DMS153 treated with DMSO at 0.1 percent for 48 hours (cell line): ENCODE measurements around the gene KRT36.

Experiments
- DNase-seq: peaks from one replicate; lab custom pipeline; 2025; ENCODE audit not compliant: unreplicated experiment; lab: John Stamatoyannopoulos, UW

Gene KRT36

GRCh38 chr17:41480136-41480535, 9.6 kb downstream of the KRT36 start:
- no peak for DNase-seq

GRCh38 chr17:41478237-41478636, 11.5 kb downstream of the KRT36 start:
- DNase-seq: no peak

- DNase-seq: no peak
Observed at GRCh38 chr17:41476866-41477815, 12.6 kb downstream of the KRT36 start.

GRCh38 chr17:41475421-41475820, 14.3 kb downstream of the KRT36 start:
- no peak for DNase-seq

GRCh38 chr17:41474863-41475262, 14.8 kb downstream of the KRT36 start:
- no peak for DNase-seq

GRCh38 chr17:41468346-41468745, 21.4 kb downstream of the KRT36 start:
- no peak for DNase-seq

GRCh38 chr17:41467561-41467960, 22.1 kb downstream of the KRT36 start:
- DNase-seq: no peak

GRCh38 chr17:41466988-41467387, 22.7 kb downstream of the KRT36 start, which contains the start of gene KRT32:
TSS of gene KRT32 (minus strand) at chr17:41467386. CDS start at chr17:41467325, 61 bp downstream.
- no peak for DNase-seq

GRCh38 chr17:41464682-41465081, 25.0 kb downstream of the KRT36 start:
- DNase-seq: no peak

- no peak for DNase-seq
Observed at GRCh38 chr17:41464173-41464572, 25.5 kb downstream of the KRT36 start.

- DNase-seq: no peak
Observed at GRCh38 chr17:41463746-41464145, 26.0 kb downstream of the KRT36 start.

GRCh38 chr17:41462705-41463104, 27.0 kb downstream of the KRT36 start:
- DNase-seq: no peak

GRCh38 chr17:41457676-41458075, 32.0 kb downstream of the KRT36 start:
- no peak for DNase-seq

GRCh38 chr17:41456204-41456603, 33.5 kb downstream of the KRT36 start:
- DNase-seq: no peak

GRCh38 chr17:41455236-41455635, 34.5 kb downstream of the KRT36 start:
- DNase-seq: no peak

GRCh38 chr17:41453066-41453465, 36.6 kb downstream of the KRT36 start:
- DNase-seq: no peak

- DNase-seq: no peak
Observed at GRCh38 chr17:41452281-41452680, 37.4 kb downstream of the KRT36 start.

- no peak for DNase-seq
Observed at GRCh38 chr17:41451154-41451728, 38.5 kb downstream of the KRT36 start.

GRCh38 chr17:41449008-41449407, 40.7 kb downstream of the KRT36 start:
- no peak for DNase-seq

- DNase-seq: no peak
Observed at GRCh38 chr17:41448506-41448905, 41.2 kb downstream of the KRT36 start.

- no peak for DNase-seq
Observed at GRCh38 chr17:41446806-41447205, 42.9 kb downstream of the KRT36 start.

- no peak for DNase-seq
Observed at GRCh38 chr17:41444640-41445039, 45.1 kb downstream of the KRT36 start.
